Mesenchymal stem cell (in vitro differentiated cells and primary cell): ENCODE results near the gene NKD2.

Experiments used
- DNase-seq: peaks from one replicate; pipeline ENCODE4 v3.0.0-alpha.2; 2013
- H2AFZ ChIP-seq: one replicate; pipeline ENCODE4 v1.6.1; 2013; ENCODE audit warnings: low read depth, mild to moderate bottlenecking, control low read depth, inconsistent platforms, low read length, moderate library complexity
- H2AK5ac ChIP-seq: 2 replicates; pipeline ENCODE4 v1.6.1; 2013; ENCODE audit warnings: low read length, moderate library complexity, mild to moderate bottlenecking, inconsistent platforms; ENCODE audit not compliant: severe bottlenecking
- H2BK120ac ChIP-seq: one replicate; pipeline ENCODE4 v1.6.1; 2013; ENCODE audit warnings: low read depth, mild to moderate bottlenecking, inconsistent platforms, low read length, moderate library complexity
- H2BK12ac ChIP-seq, 2 experiments: one replicate each; pipeline ENCODE4 v1.6.1; 2013; ENCODE audit warnings: inconsistent platforms in 2 of 2, low read length in 2 of 2, mild to moderate bottlenecking in 2 of 2, moderate library complexity in 2 of 2, control low read depth in 1 of 2
- H2BK15ac ChIP-seq: one replicate; pipeline ENCODE4 v1.6.1; 2013; ENCODE audit warnings: mild to moderate bottlenecking, low read depth, inconsistent platforms; ENCODE audit not compliant: poor library complexity, severe bottlenecking
- H2BK5ac ChIP-seq: 2 replicates; pipeline ENCODE4 v1.6.1; 2013; ENCODE audit warnings: low read depth, mild to moderate bottlenecking, low read length, control low read depth, inconsistent platforms; ENCODE audit not compliant: poor library complexity, severe bottlenecking
- H3K14ac ChIP-seq, 2 experiments: one replicate each; pipeline ENCODE4 v1.6.1; 2013; ENCODE audit warnings: inconsistent platforms in 2 of 2, low read length in 2 of 2, control low read depth in 1 of 2, mild to moderate bottlenecking in 1 of 2, moderate library complexity in 1 of 2
- H3K18ac ChIP-seq, 2 experiments: one replicate each; pipeline ENCODE4 v1.6.1; 2013; ENCODE audit warnings: inconsistent platforms in 2 of 2, low read length in 2 of 2, control low read depth in 1 of 2, low read depth in 1 of 2, mild to moderate bottlenecking in 1 of 2
- H3K23ac ChIP-seq, 2 experiments: one replicate each; pipeline ENCODE4 v1.6.1; 2013; ENCODE audit warnings: inconsistent platforms in 2 of 2, low read length in 2 of 2, mild to moderate bottlenecking in 2 of 2, moderate library complexity in 2 of 2, control low read depth in 1 of 2
- H3K27ac ChIP-seq: 2 replicates; pipeline ENCODE4 v1.5.1; 2013; ENCODE audit warnings: mild to moderate bottlenecking, moderate library complexity, low read length, control low read depth, inconsistent platforms; ENCODE audit not compliant: poor library complexity, severe bottlenecking
- H3K27me3 ChIP-seq, 2 experiments: 2 replicates each; pipeline versions ENCODE4 v1.6.1 to v1.7.0; 2013; ENCODE audit warnings: low read length in 2 of 2, mild to moderate bottlenecking in 2 of 2, moderate library complexity in 2 of 2, control low read depth in 1 of 2, inconsistent platforms in 1 of 2; ENCODE audit not compliant: control insufficient read depth in 1 of 2, insufficient read depth in 1 of 2
- H3K36me3 ChIP-seq, 2 experiments: 2 replicates each; pipeline versions ENCODE4 v1.6.1 to v1.7.0; 2013; ENCODE audit warnings: low read length in 2 of 2, control low read depth in 1 of 2, inconsistent platforms in 1 of 2, low read depth in 1 of 2, mild to moderate bottlenecking in 1 of 2; ENCODE audit not compliant: insufficient read depth in 2 of 2, control insufficient read depth in 1 of 2
- H3K4ac ChIP-seq, 2 experiments: one replicate each; pipeline ENCODE4 v1.6.1; 2013; ENCODE audit warnings: inconsistent platforms in 2 of 2, low read length in 2 of 2, mild to moderate bottlenecking in 2 of 2, moderate library complexity in 2 of 2, control low read depth in 1 of 2, low read depth in 1 of 2
- H3K4me1 ChIP-seq: 2 replicates; pipeline ENCODE4 v1.6.1; 2013; ENCODE audit warnings: low read depth, low read length, control low read depth; ENCODE audit not compliant: control insufficient read depth, insufficient read depth
- H3K4me2 ChIP-seq: 2 replicates; pipeline ENCODE4 v1.6.1; 2013; ENCODE audit warnings: low read length, mild to moderate bottlenecking, inconsistent platforms; ENCODE audit not compliant: poor library complexity, severe bottlenecking
- H3K4me3 ChIP-seq, 2 experiments: 2 replicates each; pipeline versions ENCODE4 v1.5.1 to v1.7.0; 2013; ENCODE audit warnings: low read length in 2 of 2, mild to moderate bottlenecking in 2 of 2, control low read depth in 1 of 2, low read depth in 1 of 2; ENCODE audit not compliant: insufficient read depth in 1 of 2
- H3K79me1 ChIP-seq: replicated peaks from 2 replicates; pipeline ENCODE4 v1.6.1; 2013; ENCODE audit warnings: mild to moderate bottlenecking, control low read depth, low read length, inconsistent platforms; ENCODE audit not compliant: poor library complexity, severe bottlenecking
- H3K9ac ChIP-seq: 2 replicates; pipeline ENCODE4 v1.7.0; 2013; ENCODE audit warnings: mild to moderate bottlenecking, low read length, moderate library complexity
- H3K9me3 ChIP-seq: 2 replicates; pipeline ENCODE4 v1.7.0; 2013; ENCODE audit warnings: mild to moderate bottlenecking, low read length; ENCODE audit not compliant: control insufficient read depth
- H4K8ac ChIP-seq: one replicate; pipeline ENCODE4 v1.6.1; 2013; ENCODE audit warnings: inconsistent platforms, mild to moderate bottlenecking, low read length, moderate library complexity
- H4K91ac ChIP-seq: one replicate; pipeline ENCODE4 v1.6.1; 2013; ENCODE audit warnings: mild to moderate bottlenecking, low read length, inconsistent platforms
- WGBS: methylation state at CpG from one replicate; pipeline ENCODE4 v1.1.7; 2013; ENCODE audit warnings: mixed read lengths; 5-methylcytosine and 5-hydroxymethylcytosine counted together

NKD2 gene

GRCh38 chr5:966345-966710 lies 42.3 kb upstream of the NKD2 start:
- Histone ChIP-seq H3K4me1 (no peaks in the 10 kb centered on the region), H3K14ac (no peak overlapping the region), H2BK12ac (no peak overlapping the region), H2AK5ac (no peak overlapping the region), H3K9me3 (peaks cover under 1% of the 10 kb centered on the region), H3K9ac (no peak overlapping the region), H3K18ac (no peak overlapping the region), H3K36me3 (no peaks in the 10 kb centered on the region), H2AFZ (no peak overlapping the region), H3K79me1 (no peaks in the 10 kb centered on the region), H3K4me2 (no peak overlapping the region), H2BK5ac (no peak overlapping the region), H3K4ac (no peak overlapping the region), H3K23ac (no peak overlapping the region), H3K27me3 (peaks cover 81 to 86% of the 10 kb centered on the region in 2 experiments), H2BK15ac (no peak overlapping the region), H4K8ac (no peak overlapping the region), H3K27ac (no peak overlapping the region), H3K4me3 (no peak overlapping the region), H2BK120ac (no peak overlapping the region), H4K91ac (no peak overlapping the region)
- DNase-seq, result no peak
- WGBS, result 84% methylated on average over 8 of the region's 9 CpGs

- DNase-seq, result no peak
- Histone ChIP-seq H4K91ac (no peak overlapping the region), H3K27me3 (peaks cover 82 to 84% of the 10 kb centered on the region in 2 experiments), H3K27ac (no peak overlapping the region), H2BK12ac (no peak overlapping the region), H3K9me3 (peaks cover 7% of the 10 kb centered on the region), H3K36me3 (no peaks in the 10 kb centered on the region), H3K4me3 (no peak overlapping the region), H2AFZ (no peak overlapping the region), H3K9ac (no peak overlapping the region), H3K23ac (no peak overlapping the region), H3K14ac (no peak overlapping the region), H3K4ac (no peak overlapping the region), H3K4me1 (no peaks in the 10 kb centered on the region), H2AK5ac (no peak overlapping the region), H3K79me1 (no peaks in the 10 kb centered on the region), H2BK5ac (no peak overlapping the region), H4K8ac (no peak overlapping the region), H3K4me2 (no peak overlapping the region), H2BK120ac (no peak overlapping the region), H3K18ac (no peak overlapping the region), H2BK15ac (no peak overlapping the region)
- WGBS, result 85% methylated on average over 6 of the region's 6 CpGs
Observed at GRCh38 chr5:966941-967340, 41.7 kb upstream of the NKD2 start.

- Histone ChIP-seq H3K23ac (no peak overlapping the region), H2BK120ac (no peak overlapping the region), H2BK15ac (no peak overlapping the region), H3K9me3 (peaks cover 8% of the 10 kb centered on the region), H3K18ac (no peak overlapping the region), H3K36me3 (no peaks in the 10 kb centered on the region), H3K4ac (no peak overlapping the region), H3K79me1 (no peaks in the 10 kb centered on the region), H3K14ac (no peak overlapping the region), H2AFZ (no peak overlapping the region), H3K4me2 (no peak overlapping the region), H3K4me3 (peak overlapping the region in 1 of 2 experiments; percentile 40), H3K27ac (no peak overlapping the region), H2BK5ac (no peak overlapping the region), H4K91ac (no peak overlapping the region), H4K8ac (no peak overlapping the region), H2BK12ac (peak overlapping the region in 1 of 2 experiments; percentile 33), H2AK5ac (no peak overlapping the region), H3K9ac (peak overlapping the region; percentile 8), H3K27me3 (peaks cover 68 to 81% of the 10 kb centered on the region in 2 experiments), H3K4me1 (no peaks in the 10 kb centered on the region)
- no peak for DNase-seq
- 84% methylated on average over 6 of the region's 6 CpGs for WGBS
Observed at GRCh38 chr5:968881-969280, 39.7 kb upstream of the NKD2 start.

GRCh38 chr5:969408-969839 lies 39.2 kb upstream of the NKD2 start:
- 87% methylated on average over 13 of the region's 14 CpGs for WGBS
- peak overlapping the region; percentile 28 for H2BK15ac ChIP-seq
- H4K91ac ChIP-seq, result no peak overlapping the region

More at GRCh38 chr5:969408-969839, 39.2 kb upstream of the NKD2 start:
- Histone ChIP-seq H3K23ac (no peak overlapping the region), H2BK5ac (no peak overlapping the region), H2AFZ (no peak overlapping the region), H3K4me3 (peak overlapping the region in 1 of 2 experiments; percentile 40), H3K18ac (no peak overlapping the region), H3K14ac (no peak overlapping the region), H2AK5ac (no peak overlapping the region), H3K27me3 (peaks cover 63 to 83% of the 10 kb centered on the region in 2 experiments), H3K9me3 (peaks cover 8% of the 10 kb centered on the region), H3K4me2 (no peak overlapping the region), H3K4me1 (no peaks in the 10 kb centered on the region), H3K79me1 (no peaks in the 10 kb centered on the region), H2BK12ac (no peak overlapping the region), H3K27ac (no peak overlapping the region), H3K36me3 (no peaks in the 10 kb centered on the region), H4K8ac (no peak overlapping the region), H2BK120ac (no peak overlapping the region), H3K9ac (peak overlapping the region; percentile 7), H3K4ac (no peak overlapping the region)
- no peak for DNase-seq
